GM12878 (cell line): ENCODE data around the gene CARMIL3. TPM values are rescaled to one million over a fixed set of nuclear protein-coding genes. Genes with fewer than 3 reads are reported as not detected.

Experiments used
- BHLHE40 ChIP-seq, 2 experiments: fragments of 450-650 bp in 1 of 2; IDR thresholded peaks; 2 replicates each; pipeline ENCODE4 v1.6.1; 2011 to 2017; ENCODE audit warnings: low read depth in 2 of 2, borderline replicate concordance in 1 of 2, improper control_type of control experiment in 1 of 2, low read length in 1 of 2, mild to moderate bottlenecking in 1 of 2
- CBX3 ChIP-seq: fragments of 200-600 bp; sonication (generic); IDR thresholded peaks from 2 replicates; pipeline ENCODE4 v1.6.1; 2016; ENCODE audit warnings: low read depth, borderline replicate concordance
- CREM ChIP-seq: IDR thresholded peaks from 2 replicates; pipeline ENCODE4 v1.6.1; 2014; ENCODE audit warnings: antibody characterized with exemption, low read depth
- EZH2 ChIP-seq: IDR thresholded peaks from 2 replicates; pipeline ENCODE4 v1.6.1; 2012; ENCODE audit warnings: low read depth, mild to moderate bottlenecking, control low read depth, inconsistent platforms, low read length, borderline replicate concordance; ENCODE audit not compliant: control insufficient read depth
- MTA2 ChIP-seq: fragments of 450-650 bp; IDR thresholded peaks from 2 replicates; pipeline ENCODE4 v1.6.1; 2016; ENCODE audit warnings: low read depth, mild to moderate bottlenecking, moderate library complexity
- POLR2A ChIP-seq: IDR thresholded peaks from 2 replicates; pipeline ENCODE4 v1.6.1; 2011; ENCODE audit warnings: low read depth, mild to moderate bottlenecking, low read length
- RB1 ChIP-seq: fragments of 450-650 bp; formaldehyde crosslinking; IDR thresholded peaks from 2 replicates; pipeline ENCODE4 v1.6.1; 2017; ENCODE audit warnings: mild to moderate bottlenecking, borderline replicate concordance
- RBBP5 ChIP-seq: fragments of 200-600 bp; sonication (generic); conservative IDR thresholded peaks from 2 replicates; pipeline ENCODE4 v1.6.1; 2016
- ZNF207 ChIP-seq: fragments of 450-650 bp; IDR thresholded peaks from 2 replicates; pipeline ENCODE4 v1.6.1; 2014; ENCODE audit warnings: antibody characterized with exemption, mild to moderate bottlenecking, borderline replicate concordance
- ZSCAN29 ChIP-seq: fragments of 450-650 bp; IDR thresholded peaks from 2 replicates; pipeline ENCODE4 v1.6.1; 2017; ENCODE audit warnings: mild to moderate bottlenecking, moderate library complexity
- polyA plus RNA-seq, 11 experiments: library from polyadenylated mRNA; depleted of rRNA in 4 of 11; unstranded in 6 of 11; stranded (reverse) in 5 of 11; fragments of >200 nt; fragmentation: Nextera tagmentation in 4 of 11; fragmentation: Illumina TruSeq in 1 of 11; extraction: Ambion mirVana in 4 of 11; extraction: Trizol in 1 of 11; gene quantifications; 1 replicate in 1 of 11; 2 replicates in 10 of 11; pipeline versions ENCODE4 v1.2.1 to v1.2.3, GENCODE V29; 2011 to 2016; ENCODE audit warnings: inconsistent platforms in 2 of 11, missing spikeins in 2 of 11, low read depth in 1 of 11
- total RNA-seq, 4 experiments: library from RNA; depleted of rRNA in 3 of 4; stranded (reverse); fragments of >200 nt in 3 of 4; fragmentation: Illumina TruSeq in 1 of 4; extraction: Trizol in 1 of 4; gene quantifications; 2 replicates each; pipeline versions ENCODE4 v1.2.1 to v1.2.3, GENCODE V29; 2013 to 2021
- TF ChIP-seq, protein P1 (sequence below): IDR thresholded peaks from 2 replicates; pipeline ENCODE4 v1.6.1; 2012; ENCODE audit warnings: mild to moderate bottlenecking, low read depth, low read length
- TF ChIP-seq, protein P2 (sequence below): IDR thresholded peaks from 2 replicates; pipeline ENCODE4 v1.6.1; 2011; ENCODE audit warnings: mild to moderate bottlenecking, low read depth, low read length, moderate library complexity; ENCODE audit not compliant: insufficient replicate concordance
- TF ChIP-seq, protein P3 (sequence below): fragments of 450-650 bp; formaldehyde crosslinking; IDR thresholded peaks from 2 replicates; pipeline ENCODE4 v1.4.0; 2020; ENCODE audit warnings: mild to moderate bottlenecking, moderate library complexity

The CARMIL3 gene
- total and polyA plus RNA-seq, 10 of the 15 experiments (the other 5 are each of a cell fraction or from before 2014, with no cell fraction given), result 0.09 to 0.32 (median 0.25) TPM; not detected in 3

DNA sequence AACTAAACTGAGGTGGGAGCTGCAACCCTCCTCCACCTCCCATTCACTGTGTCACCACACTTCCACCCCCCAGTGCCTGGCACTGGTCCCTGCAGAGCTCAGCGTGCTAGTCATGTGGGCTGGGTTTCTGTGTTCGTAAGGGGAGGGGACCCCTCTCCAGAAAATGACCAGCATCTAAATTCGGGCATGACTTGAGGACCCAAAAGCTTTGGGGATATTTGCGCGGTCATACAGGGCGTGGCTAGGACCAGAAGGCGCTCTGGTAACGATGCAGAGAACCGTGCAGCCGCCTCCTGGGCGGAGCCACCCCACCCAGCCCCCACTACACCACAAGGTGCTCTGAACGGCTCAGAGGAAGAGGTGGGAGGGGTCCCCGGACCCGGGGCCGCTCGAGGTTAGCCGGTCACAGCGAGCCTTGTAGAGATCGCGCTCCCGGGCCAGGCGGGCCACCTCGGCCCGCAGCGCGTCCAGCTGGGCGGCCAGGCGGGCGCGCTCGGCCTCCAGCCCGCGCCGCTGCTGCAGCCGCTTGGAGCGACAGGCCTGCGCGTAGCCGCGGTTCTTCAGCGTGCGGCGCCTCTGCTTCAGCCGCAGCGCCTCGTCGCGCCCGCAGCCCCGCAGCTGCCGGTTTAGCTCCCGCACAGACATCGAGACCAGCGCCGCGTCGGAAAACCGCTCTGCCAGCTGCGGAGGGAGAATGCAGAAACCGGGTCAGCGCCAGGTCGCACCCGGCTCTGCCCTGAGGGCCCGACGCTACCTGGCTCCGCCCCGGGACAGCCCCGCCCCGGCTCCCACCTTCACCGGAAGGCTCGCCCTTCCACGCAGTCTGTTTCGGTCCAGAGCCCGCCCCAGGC is 29.3 kb downstream of the CARMIL3 start (continued):
- TF ChIP-seq, protein P1, sequence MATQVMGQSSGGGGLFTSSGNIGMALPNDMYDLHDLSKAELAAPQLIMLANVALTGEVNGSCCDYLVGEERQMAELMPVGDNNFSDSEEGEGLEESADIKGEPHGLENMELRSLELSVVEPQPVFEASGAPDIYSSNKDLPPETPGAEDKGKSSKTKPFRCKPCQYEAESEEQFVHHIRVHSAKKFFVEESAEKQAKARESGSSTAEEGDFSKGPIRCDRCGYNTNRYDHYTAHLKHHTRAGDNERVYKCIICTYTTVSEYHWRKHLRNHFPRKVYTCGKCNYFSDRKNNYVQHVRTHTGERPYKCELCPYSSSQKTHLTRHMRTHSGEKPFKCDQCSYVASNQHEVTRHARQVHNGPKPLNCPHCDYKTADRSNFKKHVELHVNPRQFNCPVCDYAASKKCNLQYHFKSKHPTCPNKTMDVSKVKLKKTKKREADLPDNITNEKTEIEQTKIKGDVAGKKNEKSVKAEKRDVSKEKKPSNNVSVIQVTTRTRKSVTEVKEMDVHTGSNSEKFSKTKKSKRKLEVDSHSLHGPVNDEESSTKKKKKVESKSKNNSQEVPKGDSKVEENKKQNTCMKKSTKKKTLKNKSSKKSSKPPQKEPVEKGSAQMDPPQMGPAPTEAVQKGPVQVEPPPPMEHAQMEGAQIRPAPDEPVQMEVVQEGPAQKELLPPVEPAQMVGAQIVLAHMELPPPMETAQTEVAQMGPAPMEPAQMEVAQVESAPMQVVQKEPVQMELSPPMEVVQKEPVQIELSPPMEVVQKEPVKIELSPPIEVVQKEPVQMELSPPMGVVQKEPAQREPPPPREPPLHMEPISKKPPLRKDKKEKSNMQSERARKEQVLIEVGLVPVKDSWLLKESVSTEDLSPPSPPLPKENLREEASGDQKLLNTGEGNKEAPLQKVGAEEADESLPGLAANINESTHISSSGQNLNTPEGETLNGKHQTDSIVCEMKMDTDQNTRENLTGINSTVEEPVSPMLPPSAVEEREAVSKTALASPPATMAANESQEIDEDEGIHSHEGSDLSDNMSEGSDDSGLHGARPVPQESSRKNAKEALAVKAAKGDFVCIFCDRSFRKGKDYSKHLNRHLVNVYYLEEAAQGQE, result no peak
- TF ChIP-seq EZH2 (no peak), ZNF207 (no peak), BHLHE40 (IDR thresholded peaks at IDR 0.05; ENCODE audit: borderline replicate concordance in 1 of 2, low read depth in 2 of 2, low read length in 1 of 2) (peak in 1 of 2 experiments; percentile 77; a peak in 2 of 4 replicates), CBX3 (no peak), RB1 (peak; percentile 81), RBBP5 (no peak), MTA2 (no peak), POLR2A (peak; percentile 77), ZSCAN29 (peak; percentile 71; the same call in 1 of the 2 replicates), CREM (peak; percentile 39; the same call in 1 of the 2 replicates)
- TF ChIP-seq, protein P2, sequence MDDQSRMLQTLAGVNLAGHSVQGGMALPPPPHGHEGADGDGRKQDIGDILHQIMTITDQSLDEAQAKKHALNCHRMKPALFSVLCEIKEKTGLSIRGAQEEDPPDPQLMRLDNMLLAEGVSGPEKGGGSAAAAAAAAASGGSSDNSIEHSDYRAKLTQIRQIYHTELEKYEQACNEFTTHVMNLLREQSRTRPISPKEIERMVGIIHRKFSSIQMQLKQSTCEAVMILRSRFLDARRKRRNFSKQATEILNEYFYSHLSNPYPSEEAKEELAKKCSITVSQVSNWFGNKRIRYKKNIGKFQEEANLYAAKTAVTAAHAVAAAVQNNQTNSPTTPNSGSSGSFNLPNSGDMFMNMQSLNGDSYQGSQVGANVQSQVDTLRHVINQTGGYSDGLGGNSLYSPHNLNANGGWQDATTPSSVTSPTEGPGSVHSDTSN, result peak; percentile 12
- TF ChIP-seq, protein P3, sequence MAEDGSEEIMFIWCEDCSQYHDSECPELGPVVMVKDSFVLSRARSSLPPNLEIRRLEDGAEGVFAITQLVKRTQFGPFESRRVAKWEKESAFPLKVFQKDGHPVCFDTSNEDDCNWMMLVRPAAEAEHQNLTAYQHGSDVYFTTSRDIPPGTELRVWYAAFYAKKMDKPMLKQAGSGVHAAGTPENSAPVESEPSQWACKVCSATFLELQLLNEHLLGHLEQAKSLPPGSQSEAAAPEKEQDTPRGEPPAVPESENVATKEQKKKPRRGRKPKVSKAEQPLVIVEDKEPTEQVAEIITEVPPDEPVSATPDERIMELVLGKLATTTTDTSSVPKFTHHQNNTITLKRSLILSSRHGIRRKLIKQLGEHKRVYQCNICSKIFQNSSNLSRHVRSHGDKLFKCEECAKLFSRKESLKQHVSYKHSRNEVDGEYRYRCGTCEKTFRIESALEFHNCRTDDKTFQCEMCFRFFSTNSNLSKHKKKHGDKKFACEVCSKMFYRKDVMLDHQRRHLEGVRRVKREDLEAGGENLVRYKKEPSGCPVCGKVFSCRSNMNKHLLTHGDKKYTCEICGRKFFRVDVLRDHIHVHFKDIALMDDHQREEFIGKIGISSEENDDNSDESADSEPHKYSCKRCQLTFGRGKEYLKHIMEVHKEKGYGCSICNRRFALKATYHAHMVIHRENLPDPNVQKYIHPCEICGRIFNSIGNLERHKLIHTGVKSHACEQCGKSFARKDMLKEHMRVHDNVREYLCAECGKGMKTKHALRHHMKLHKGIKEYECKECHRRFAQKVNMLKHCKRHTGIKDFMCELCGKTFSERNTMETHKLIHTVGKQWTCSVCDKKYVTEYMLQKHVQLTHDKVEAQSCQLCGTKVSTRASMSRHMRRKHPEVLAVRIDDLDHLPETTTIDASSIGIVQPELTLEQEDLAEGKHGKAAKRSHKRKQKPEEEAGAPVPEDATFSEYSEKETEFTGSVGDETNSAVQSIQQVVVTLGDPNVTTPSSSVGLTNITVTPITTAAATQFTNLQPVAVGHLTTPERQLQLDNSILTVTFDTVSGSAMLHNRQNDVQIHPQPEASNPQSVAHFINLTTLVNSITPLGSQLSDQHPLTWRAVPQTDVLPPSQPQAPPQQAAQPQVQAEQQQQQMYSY (CRISPR knock-in tag), result no peak
